ENCODE measurements around the gene NT5DC1.

DNA sequence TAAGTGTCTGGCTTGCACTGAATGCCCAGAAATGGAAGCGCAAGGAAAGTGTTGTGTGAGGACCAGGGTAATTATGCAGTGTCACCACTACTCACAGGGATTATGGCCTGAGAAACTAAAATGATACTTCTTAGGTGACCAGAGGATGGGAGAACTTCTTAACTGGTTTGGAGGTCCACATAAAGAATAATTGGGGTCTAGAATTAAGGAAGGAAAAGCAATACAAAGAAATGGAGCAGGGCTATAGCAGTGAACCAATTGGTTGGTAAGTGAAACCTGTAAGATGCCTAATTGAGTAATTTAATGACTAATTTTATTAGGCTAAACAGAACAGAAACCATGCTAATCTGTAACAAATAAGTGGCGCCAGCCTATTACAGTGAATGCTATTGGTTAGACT lies 147.9 kb downstream of the NT5DC1 start:
- TF ChIP-seq, protein P1, sequence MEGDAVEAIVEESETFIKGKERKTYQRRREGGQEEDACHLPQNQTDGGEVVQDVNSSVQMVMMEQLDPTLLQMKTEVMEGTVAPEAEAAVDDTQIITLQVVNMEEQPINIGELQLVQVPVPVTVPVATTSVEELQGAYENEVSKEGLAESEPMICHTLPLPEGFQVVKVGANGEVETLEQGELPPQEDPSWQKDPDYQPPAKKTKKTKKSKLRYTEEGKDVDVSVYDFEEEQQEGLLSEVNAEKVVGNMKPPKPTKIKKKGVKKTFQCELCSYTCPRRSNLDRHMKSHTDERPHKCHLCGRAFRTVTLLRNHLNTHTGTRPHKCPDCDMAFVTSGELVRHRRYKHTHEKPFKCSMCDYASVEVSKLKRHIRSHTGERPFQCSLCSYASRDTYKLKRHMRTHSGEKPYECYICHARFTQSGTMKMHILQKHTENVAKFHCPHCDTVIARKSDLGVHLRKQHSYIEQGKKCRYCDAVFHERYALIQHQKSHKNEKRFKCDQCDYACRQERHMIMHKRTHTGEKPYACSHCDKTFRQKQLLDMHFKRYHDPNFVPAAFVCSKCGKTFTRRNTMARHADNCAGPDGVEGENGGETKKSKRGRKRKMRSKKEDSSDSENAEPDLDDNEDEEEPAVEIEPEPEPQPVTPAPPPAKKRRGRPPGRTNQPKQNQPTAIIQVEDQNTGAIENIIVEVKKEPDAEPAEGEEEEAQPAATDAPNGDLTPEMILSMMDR (IDR thresholded peaks at IDR 0.05; ENCODE audit: insufficient read depth, low read length) = no peak
- no peak for TF ChIP-seq POLR2AphosphoS5 (IDR thresholded peaks at IDR 0.05; ENCODE audit: low read depth)

Data from HL-60 (cell line).